ENCODE results near the gene PICK1.

Gene PICK1

DNA sequence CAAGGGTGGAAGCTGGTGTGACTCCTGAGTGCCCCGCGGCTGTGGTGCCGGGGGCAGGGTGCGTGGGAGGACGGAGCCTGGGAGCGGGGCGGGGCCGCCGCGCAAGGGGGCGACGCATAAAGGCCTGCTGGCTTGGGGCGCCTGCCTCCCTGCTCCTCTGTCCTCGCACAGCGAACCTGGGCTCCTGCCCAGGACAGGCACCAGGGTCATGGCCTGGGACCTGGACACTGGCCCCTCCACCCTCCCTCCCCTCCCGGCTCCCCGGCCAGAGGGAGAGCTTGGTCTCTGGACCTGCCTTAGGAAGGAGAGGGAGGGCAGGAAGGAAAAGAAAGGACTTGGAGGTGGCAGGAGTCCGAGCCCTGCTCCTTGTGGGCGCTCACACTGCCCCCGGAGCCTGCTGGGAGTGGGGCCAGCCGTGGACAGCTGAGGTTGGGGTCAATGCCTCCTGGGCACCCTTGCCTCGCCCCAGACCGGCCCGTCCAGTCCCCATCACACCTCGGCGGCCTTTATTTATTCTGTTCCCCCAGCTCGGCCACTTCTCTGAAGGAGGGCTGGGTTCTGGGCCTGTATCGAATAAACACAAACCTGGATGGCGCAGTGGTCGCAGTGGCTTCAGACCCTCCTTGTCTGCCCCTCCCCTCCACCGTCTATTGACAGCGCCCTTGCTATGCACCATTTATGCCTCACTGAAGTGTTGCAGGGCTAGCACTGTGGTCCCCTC lies 18.1 kb downstream of the PICK1 start:
- no peak overlapping the region for H3K4me3 ChIP-seq (ENCODE audit: low read depth, low read length)
- H3K27ac ChIP-seq (ENCODE audit: extremely low read depth, low read depth, low read length): no peak overlapping the region
- TF ChIP-seq ZNF174 (tag by site-specific recombination; IDR thresholded peaks at IDR 0.05) (no peak), TRIM28 (IDR thresholded peaks at IDR 0.05; ENCODE audit: borderline replicate concordance, low read length) (no peak), ZNF558 (tag by site-specific recombination; IDR thresholded peaks at IDR 0.05) (no peak), RBAK (tag by site-specific recombination; IDR thresholded peaks at IDR 0.05) (no peak), ZNF426 (tag by site-specific recombination; IDR thresholded peaks at IDR 0.05) (no peak), ZFHX2 (tag by site-specific recombination; conservative IDR thresholded peaks at IDR 0.05) (no peak), ZNF629 (tag by site-specific recombination; IDR thresholded peaks at IDR 0.05) (no peak), ZNF16 (tag by site-specific recombination; IDR thresholded peaks at IDR 0.05; ENCODE audit: low read depth) (no peak), ZNF707 (tag by site-specific recombination; IDR thresholded peaks at IDR 0.05) (no peak), ZNF211 (tag by site-specific recombination; IDR thresholded peaks at IDR 0.05; ENCODE audit: low read depth) (no peak), ZNF529 (tag by site-specific recombination; IDR thresholded peaks at IDR 0.05; ENCODE audit: insufficient replicate concordance) (no peak), PRDM1 (tag by site-specific recombination; IDR thresholded peaks at IDR 0.05) (no peak), TCF7L2 (IDR thresholded peaks at IDR 0.05; ENCODE audit: borderline replicate concordance, low read depth, low read length) (no peak), ZSCAN16 (tag by site-specific recombination; IDR thresholded peaks at IDR 0.05) (no peak), PRDM2 (tag by site-specific recombination; IDR thresholded peaks at IDR 0.05; ENCODE audit: borderline replicate concordance) (no peak)
- TF ChIP-seq, protein P1, sequence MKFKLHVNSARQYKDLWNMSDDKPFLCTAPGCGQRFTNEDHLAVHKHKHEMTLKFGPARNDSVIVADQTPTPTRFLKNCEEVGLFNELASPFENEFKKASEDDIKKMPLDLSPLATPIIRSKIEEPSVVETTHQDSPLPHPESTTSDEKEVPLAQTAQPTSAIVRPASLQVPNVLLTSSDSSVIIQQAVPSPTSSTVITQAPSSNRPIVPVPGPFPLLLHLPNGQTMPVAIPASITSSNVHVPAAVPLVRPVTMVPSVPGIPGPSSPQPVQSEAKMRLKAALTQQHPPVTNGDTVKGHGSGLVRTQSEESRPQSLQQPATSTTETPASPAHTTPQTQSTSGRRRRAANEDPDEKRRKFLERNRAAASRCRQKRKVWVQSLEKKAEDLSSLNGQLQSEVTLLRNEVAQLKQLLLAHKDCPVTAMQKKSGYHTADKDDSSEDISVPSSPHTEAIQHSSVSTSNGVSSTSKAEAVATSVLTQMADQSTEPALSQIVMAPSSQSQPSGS (tag by site-specific recombination; IDR thresholded peaks at IDR 0.05; ENCODE audit: low read depth): no peak
- no peaks in the 10 kb centered on the region for H3K9me3 ChIP-seq (ENCODE audit: control insufficient read depth, insufficient read depth, low read depth, low read length)
- CTCF ChIA-PET: no interaction called here
- H3K36me3 ChIP-seq (ENCODE audit: control insufficient read depth in 2 of 2, insufficient read depth in 1 of 2, low read length in 2 of 2): peaks cover 3 to 63% of the 10 kb centered on the region in 2 experiments; a peak in 2 of 3 replicates
- H3K4me1 ChIP-seq (ENCODE audit: control insufficient read depth, insufficient read depth, low read length): no peaks in the 10 kb centered on the region
- POLR2A ChIA-PET: interaction anchor here (0.6 kb wide), 1 partner anchor 230 kb away, joined by 4 read pairs; no protein-coding TSS in a partner anchor

GRCh38 chr22:38075961-38076360 lies 18.8 kb downstream of the PICK1 start:
- no peaks in the 10 kb centered on the region for H3K9me3 ChIP-seq (ENCODE audit: control insufficient read depth, insufficient read depth, low read depth, low read length)
- TF ChIP-seq, protein P2, sequence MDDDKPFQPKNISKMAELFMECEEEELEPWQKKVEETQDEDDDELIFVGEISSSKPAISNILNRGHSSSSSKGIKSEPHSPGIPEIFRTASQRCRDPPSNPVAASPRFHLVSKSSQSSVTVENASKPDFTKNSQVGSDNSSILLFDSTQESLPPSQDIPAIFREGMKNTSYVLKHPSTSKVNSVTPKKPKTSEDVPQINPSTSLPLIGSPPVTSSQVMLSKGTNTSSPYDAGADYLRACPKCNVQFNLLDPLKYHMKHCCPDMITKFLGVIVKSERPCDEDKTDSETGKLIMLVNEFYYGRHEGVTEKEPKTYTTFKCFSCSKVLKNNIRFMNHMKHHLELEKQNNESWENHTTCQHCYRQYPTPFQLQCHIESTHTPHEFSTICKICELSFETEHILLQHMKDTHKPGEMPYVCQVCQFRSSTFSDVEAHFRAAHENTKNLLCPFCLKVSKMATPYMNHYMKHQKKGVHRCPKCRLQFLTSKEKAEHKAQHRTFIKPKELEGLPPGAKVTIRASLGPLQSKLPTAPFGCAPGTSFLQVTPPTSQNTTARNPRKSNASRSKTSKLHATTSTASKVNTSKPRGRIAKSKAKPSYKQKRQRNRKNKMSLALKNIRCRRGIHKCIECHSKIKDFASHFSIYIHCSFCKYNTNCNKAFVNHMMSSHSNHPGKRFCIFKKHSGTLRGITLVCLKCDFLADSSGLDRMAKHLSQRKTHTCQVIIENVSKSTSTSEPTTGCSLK (tag by site-specific recombination; IDR thresholded peaks at IDR 0.05): no peak
- TF ChIP-seq ZBTB6 (tag by site-specific recombination; IDR thresholded peaks at IDR 0.05): 0 out of 2 replicates have a peak, but pooled peaks have one; percentile 19
- CTCF ChIA-PET: no interaction called here
- H3K4me3 ChIP-seq (ENCODE audit: low read depth, low read length): no peak overlapping the region
- no peak overlapping the region for H3K27ac ChIP-seq (ENCODE audit: extremely low read depth, low read depth, low read length)
- no peaks in the 10 kb centered on the region for H3K4me1 ChIP-seq (ENCODE audit: control insufficient read depth, insufficient read depth, low read length)
- POLR2A ChIA-PET: no interaction called here
- peaks cover 3 to 64% of the 10 kb centered on the region in 2 experiments; a peak in 2 of 3 replicates for H3K36me3 ChIP-seq (ENCODE audit: control insufficient read depth in 2 of 2, insufficient read depth in 1 of 2, low read length in 2 of 2)
